GM18873 (cell line): Measurements from ENCODE around the gene SH3PXD2A.
"Not testable (repeated sequence)": the region's sequence is repeated elsewhere in the genome, so short reads cannot be mapped to it uniquely, and the experiment has no call there.

Experiments
- ATAC-seq: cut with Tn5 transposase; IDR thresholded peaks from one replicate; pipeline ENCODE4 v1.9.1; 2021; ENCODE audit warnings: mild to moderate bottlenecking, moderate library complexity, moderate number of reproducible peaks; ENCODE audit not compliant: unreplicated experiment, low FRiP score

The SH3PXD2A gene

DNA sequence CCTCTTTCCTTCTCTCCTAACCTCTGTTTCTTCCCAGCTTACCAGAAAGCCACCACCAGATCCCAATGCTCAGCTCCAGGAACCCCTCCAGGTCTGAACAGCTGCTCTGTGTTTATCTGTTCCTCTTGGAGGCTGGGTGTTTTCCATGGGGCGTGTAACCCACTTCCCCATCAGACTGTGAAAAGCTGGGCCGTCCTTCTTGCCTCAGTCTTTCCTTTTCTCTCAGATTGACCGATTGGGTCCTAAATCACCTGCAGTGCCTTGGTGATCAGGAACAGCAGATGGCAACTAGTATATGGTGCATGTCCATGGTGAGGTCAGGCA lies 4.8 kb downstream of the SH3PXD2A start:
- no peak for ATAC-seq

DNA sequence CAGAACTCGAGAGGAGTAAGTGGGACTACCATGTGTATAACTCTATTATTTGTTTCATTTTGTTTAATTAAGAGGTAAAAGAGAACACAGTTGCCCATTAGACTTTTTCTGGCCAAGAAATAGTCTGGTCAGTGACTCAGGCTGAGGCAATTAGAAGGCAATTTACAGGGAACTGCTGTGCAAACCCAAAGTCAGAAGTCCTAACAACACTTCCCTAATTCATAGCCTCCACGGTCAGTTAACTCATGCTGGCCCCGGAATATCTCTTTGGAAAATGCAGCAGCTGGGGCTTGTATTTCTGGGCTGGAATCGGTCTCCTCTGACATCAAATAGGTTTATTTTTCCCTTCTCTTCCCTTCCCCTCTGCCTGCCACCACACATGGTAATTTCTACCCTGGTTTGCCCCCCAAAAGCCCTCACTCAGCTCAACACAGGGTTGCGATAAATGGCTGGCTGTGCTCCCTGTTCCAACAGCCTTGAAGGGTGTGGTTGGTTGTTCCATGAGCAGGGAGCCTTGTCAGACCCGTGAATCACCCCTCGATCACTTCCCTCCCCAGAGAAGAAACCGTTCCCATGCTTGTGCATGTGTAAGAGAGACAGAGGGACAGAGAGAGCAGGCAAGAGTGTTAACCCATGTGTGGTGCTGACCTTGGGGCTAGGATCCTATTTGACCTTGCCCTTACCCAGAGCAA lies 5.3 kb downstream of the SH3PXD2A start:
- ATAC-seq, result no peak

DNA sequence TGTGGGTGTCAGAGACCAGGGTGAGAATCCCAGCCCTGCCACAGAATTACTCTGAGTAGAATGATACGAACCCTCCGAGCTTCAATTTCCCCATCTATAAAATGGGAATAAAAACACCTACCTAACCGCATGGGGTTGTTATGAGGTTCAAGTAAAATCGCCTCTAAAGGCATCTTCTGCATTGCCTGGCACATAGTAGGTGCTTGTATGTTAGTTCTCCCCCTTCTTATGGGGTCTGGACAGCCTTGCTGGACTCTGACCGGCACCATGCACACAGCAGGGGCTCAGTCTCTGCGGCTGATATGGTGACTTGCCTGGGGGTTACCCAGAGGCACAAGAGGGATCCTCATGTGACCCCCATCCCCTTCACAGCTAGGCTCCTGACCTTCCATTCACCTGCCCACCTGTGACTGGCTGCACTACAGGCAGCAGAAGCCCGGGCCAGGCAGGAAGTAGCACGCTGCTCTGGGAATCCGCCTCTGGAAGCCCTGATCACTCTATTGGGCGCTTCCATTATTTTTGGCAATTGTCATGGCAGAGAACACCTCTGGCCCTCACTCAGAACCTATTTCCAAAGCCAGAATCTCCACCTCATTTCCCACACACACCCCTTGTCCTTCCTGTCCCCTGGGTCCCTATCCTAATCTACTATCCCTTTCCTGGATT lies 6.0 kb downstream of the SH3PXD2A start:
- no peak for ATAC-seq

DNA sequence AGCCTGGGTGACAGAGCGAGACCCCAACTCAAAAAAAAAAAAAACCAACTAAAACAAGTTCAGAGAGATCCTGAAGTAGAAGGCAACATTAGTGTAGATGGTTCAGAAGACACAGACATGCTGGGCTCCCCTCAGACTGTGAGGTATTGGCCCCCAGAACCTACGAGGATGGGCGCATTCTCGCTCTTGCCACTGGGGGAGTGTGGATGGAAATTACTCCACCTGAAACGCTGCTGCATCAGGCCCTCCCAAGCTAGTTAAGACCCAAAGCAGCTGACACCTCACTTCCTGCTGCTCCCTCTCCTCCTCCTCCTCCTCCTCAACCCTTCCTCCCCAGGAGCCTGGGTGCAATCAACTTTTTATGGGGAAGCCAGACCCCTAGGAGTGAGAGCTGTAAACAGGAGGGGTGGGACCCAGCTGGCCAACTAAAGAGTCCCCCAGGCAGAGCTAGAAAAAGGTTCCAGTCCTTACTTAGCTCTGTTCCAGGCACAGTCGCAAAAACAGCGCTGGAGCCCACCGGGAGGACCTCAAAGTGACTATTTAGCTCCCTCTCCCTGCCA lies 7.4 kb downstream of the SH3PXD2A start:
- no peak for ATAC-seq

DNA sequence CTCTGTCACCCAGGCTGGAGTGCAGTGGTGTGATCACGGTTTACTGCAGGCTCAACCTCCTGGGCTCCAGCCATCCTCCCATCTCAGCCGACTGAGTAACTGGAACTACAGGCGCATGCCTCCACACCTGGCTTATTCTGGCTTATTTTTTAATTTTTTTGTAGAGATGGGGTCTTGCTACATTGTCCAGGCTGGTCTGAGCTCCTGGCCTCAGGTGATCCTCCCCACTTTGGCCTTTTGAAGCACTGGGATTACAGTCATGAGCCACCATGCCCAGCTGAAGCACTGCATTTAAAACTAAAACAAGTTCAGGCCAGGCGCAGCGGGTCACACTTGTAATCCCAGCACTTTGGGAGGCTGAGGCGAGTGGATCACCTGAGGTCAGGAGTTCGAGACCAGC lies 8.0 kb downstream of the SH3PXD2A start:
- no peak for ATAC-seq

DNA sequence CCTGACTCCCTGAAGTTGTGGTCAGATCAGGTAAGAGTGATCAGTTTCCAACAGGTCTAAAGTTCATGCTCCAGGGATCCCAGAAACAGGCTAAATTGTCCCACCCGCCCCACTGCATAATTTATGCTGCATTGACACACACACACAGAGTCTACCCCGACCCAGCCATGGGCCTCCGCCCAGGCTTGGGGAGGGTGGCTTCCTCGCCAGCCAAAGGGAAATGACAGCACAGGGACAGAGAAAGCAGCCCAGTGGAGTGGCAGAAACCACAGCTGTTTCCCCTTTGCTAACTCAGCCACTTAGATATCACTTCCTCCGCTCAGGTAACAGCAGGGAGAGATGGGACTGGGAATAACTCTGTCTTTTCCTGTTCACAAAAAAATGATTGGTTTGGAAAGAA lies 9.4 kb downstream of the SH3PXD2A start:
- no peak for ATAC-seq

- not testable (repeated sequence) for ATAC-seq
These were observed 10.0 kb downstream of the SH3PXD2A start for GRCh38 chr10:103845346-103845745.

DNA sequence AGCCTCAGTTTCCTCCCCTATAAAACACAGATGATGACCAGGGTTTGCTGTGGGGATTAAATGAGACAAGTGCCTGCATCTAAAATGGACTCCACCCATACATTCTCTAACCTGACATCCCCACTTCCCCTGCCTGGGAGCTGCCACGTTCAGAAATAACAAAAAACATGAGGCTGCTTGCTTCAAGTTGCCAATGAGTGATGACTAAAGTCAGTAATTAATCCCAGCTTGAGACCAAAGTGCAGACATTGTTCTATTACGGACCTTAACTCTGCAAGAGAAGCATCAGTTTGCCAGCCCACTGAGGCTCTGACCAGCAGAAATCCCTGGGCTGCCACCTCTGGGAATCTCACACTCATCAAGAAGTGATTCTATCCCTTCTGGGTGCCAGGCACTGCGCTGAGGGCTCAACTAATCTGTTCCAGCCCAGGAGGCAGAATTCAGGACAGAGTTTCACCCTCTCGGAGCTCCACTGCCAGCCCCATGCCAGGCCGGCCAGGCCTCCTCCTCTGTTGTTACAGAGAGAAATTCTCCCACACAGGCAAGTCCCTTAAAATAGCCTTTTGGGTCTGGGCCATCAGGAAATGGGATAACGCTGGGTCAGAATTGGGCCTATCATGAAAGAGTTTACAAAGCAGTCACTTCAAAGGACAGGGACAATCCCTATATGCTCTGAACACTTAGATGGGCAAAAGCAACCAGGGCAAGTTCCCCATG lies 11.4 kb downstream of the SH3PXD2A start:
- no peak for ATAC-seq

DNA sequence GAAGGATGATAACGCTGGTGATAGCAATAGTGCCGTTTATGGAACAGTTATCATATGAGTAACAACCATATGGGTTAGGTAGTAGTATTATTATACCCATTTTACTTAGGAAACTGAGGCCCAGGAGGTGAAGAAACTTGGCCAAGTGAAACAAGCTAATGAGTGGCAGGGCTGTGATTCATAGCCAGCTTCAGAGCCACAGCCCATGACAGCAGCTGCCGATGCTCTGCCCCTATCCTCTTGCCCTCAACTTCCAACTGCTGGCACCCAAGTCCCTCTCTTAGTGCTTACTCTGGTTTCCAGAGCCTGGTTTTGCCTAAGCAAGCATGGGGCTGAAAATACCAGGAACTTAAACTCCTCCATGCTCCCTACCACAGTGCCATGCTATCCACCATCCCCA lies 12.3 kb downstream of the SH3PXD2A start:
- no peak for ATAC-seq

DNA sequence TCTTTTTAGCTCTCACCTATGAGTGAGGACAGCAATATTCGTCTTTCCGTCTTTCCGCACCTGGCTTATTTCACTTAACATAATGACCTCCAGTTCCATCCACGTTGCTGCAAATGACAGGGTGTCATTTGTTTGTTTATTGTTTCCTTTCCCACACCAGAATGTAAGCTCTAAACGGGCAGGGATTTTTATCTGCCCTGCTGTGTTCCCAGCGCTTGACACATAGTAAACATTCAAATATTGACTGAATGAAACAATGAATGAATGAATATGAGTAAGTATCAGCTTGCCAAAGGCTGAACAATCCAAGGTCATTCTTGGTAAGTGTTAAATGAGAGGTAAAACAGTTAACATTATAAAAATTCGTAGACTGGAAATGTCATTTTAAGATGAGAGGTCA lies 12.8 kb downstream of the SH3PXD2A start:
- no peak for ATAC-seq

DNA sequence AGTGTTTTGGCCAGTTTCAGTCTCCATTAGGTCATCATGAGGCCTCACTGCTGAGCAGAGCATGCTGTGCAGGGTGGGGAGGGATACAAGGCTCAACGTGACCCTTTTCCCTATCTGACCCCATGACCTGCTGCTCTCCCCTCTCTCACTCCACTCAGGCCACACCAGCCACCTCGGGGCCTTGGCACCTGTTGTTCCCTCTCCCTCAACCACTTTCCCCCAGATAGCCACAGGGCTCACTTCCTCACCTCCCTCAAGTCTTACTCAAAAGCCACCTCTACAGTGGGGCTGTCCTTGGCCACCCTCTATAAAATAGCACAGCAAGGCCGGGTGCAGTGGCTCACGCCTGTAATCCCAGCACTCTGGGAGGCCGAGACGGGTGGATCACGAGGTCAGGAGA lies 13.9 kb downstream of the SH3PXD2A start:
- no peak for ATAC-seq

DNA sequence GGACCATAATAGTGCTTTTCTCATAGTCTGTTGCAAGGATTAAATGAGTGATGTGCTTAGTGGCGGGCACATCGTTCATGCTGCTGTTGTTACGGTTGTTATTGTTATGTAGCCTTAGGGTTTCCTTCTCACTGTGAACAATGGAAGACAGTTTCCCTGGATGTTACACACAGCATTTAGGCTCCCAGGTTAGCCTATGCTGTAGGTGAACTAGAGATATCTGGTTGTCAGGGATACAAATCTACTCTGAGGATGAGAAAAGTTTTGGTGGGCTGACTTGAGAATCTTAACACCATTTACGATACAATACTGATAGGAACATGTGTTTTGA lies 14.7 kb downstream of the SH3PXD2A start:
- ATAC-seq, result no peak

DNA sequence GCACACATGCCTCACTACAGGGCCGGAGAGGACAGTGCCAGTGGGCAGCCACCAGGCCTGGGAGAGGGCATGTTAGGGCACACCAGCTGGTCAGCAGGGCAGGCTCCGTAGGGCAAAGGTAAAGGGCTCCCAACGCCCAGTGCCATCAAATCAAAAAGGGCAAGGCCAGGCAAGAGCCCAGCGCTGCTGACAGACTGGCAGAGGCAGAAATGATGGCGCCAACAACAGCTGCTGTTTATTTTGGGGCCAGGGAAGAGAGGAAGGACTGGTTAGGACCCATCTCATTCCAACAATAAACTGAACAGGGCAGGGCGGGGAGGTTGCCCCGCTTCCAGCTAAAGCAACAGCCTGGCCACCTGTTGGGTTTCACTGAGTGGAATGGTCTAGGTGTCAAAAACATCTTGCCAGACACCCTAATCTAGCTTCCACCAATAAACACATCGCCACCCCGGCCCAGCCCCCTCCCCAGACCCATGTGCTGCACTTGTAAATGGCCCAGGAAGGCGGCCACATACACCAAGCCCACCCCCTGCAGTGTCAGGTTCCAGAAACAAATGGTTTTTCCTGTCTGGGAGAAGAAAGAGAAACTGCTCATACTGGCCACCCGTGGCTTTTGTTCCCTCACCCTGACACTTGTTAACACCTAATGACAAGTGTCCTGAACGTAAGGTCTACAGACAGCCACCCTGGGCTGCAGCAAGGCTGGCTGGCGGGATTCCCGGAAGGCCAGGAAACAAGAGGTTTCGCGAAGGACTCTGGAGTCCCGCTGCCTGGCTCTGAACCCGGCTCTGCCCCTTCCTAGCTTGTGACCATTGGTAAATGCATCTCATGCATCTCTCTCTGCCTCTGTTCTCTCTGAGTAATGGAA lies 15.3 kb downstream of the SH3PXD2A start:
- no peak for ATAC-seq

GRCh38 chr10:103839519-103839871 lies 15.9 kb downstream of the SH3PXD2A start:
- no peak for ATAC-seq

DNA sequence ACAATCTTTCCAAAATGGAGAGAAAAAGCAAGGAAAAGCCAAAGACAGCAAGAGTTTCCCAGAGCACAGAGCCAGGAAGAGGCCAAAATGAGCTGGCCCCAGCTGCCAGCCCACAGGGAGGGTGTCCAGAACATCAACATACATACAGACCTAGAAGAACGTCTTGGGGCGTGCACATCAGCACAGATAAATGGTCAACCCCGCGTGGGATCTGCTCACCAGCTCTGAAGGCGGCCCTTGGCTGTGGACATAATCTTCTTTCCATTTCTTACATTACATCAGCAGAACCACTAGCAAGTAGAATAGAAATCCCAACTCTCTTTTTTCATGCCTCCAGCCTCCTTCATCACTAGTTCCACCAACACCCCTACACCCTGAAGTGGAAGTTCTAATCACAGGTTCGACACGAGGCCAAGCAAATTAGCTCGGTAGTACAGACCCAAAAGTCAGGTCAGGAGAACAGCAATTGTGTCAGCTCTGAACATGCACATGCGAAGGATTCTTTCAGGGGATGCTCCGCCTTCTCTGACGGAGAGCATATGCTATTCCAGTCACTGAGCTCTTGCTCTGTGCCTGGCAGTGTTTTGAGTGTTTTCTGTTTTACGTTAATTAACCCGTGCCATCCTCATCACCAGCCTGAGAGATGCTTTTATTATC lies 16.4 kb downstream of the SH3PXD2A start:
- ATAC-seq, result no peak

DNA sequence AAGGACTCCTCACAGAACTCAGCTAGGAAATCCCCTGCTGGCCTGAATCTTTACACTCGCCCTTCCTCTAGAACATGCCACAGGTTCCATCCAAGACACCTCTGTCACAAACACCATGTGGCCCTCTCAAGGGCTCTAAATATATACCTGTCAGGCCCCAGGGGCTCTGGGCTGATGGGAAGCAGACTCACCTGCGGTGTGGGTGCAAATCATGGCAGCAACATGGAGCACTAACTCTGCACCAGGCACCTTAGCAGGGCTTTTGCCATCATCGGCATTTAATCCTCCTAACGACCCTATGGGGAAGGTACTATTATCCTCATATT lies 17.3 kb downstream of the SH3PXD2A start:
- ATAC-seq, result no peak

DNA sequence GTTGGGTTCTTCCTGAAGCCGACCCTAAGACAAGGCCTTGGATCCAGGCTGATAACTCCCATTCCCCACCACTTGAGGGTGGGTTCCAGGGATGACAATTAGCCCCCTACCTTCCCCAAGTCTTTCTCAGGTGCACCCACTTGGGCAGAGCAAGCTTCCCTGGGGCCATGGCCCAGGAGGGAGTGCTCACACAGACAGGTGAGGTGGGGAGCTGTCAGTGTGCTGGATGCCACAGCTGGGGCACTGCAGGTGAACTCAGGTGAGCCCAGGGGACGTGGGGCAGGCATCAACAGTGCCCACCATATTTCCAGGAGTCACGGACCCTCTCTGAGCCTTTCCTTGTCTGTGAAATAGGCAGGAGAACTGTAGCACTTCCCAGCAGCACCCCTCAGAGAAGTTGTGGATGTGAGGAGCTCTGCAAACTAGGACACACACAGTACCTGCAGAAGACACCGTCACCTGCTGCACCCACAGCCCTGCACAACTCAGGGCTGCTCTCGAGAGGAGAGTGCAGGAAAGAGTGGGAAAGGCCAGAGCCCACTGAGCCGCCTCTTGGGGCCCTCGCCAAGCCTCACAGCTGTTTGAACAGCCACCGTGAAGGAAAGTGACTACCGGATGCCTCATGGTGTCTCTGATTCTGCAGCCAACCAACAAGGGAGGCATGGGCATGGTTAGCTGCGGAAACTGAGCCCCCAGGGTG lies 17.9 kb downstream of the SH3PXD2A start:
- ATAC-seq, result no peak

GRCh38 chr10:103836861-103837260 lies 18.5 kb downstream of the SH3PXD2A start:
- ATAC-seq, result no peak

GRCh38 chr10:103836273-103836672 lies 19.1 kb downstream of the SH3PXD2A start:
- ATAC-seq, result no peak
